Islet of Langerhans (tissue), 1 donor: ENCODE measurements around the gene KCNMB4.
"Not testable (repeated sequence)": the region's sequence is repeated elsewhere in the genome, so short reads cannot be mapped to it uniquely, and the experiment has no call there.

Source experiments
- FAIRE-seq: peaks from one replicate; lab custom pipeline; 2011; peaks lifted over from hg19 to GRCh38; lab: Jason Lieb, UNC

KCNMB4 gene

GRCh38 chr12:70372881-70373280 is 6.8 kb downstream of the KCNMB4 start:
- no peak for FAIRE-seq

GRCh38 chr12:70379846-70380245 is 13.8 kb downstream of the KCNMB4 start:
- FAIRE-seq, result no peak

GRCh38 chr12:70383484-70383883 is 17.4 kb downstream of the KCNMB4 start:
- no peak for FAIRE-seq

- no peak for FAIRE-seq
These were observed 17.8 kb downstream of the KCNMB4 start for GRCh38 chr12:70383886-70384285.

- FAIRE-seq, result no peak
These were observed 20.7 kb downstream of the KCNMB4 start for GRCh38 chr12:70386771-70387170.

- no peak for FAIRE-seq
These were observed 23.6 kb downstream of the KCNMB4 start for GRCh38 chr12:70389678-70390077.

GRCh38 chr12:70392631-70393030 is 26.5 kb downstream of the KCNMB4 start:
- not testable (repeated sequence) for FAIRE-seq

GRCh38 chr12:70393787-70394499 is 27.9 kb downstream of the KCNMB4 start:
- FAIRE-seq, result no peak

GRCh38 chr12:70398002-70398401 is 31.9 kb downstream of the KCNMB4 start:
- no peak for FAIRE-seq

GRCh38 chr12:70398862-70399261 is 32.8 kb downstream of the KCNMB4 start:
- FAIRE-seq, result no peak

- FAIRE-seq, result no peak
These were observed 33.2 kb downstream of the KCNMB4 start for GRCh38 chr12:70399311-70399710.

GRCh38 chr12:70400124-70400523 is 34.0 kb downstream of the KCNMB4 start:
- no peak for FAIRE-seq

- FAIRE-seq, result no peak
These were observed 36.5 kb downstream of the KCNMB4 start for GRCh38 chr12:70402597-70402996.

GRCh38 chr12:70403826-70404225 is 37.7 kb downstream of the KCNMB4 start:
- FAIRE-seq, result no peak

GRCh38 chr12:70408004-70408790 is 42.1 kb downstream of the KCNMB4 start:
- FAIRE-seq, result no peak

- no peak for FAIRE-seq
These were observed 49.9 kb downstream of the KCNMB4 start for GRCh38 chr12:70415987-70416386.

GRCh38 chr12:70417121-70417520 is 51.0 kb downstream of the KCNMB4 start:
- FAIRE-seq, result no peak

- FAIRE-seq, result no peak
These were observed 52.0 kb downstream of the KCNMB4 start for GRCh38 chr12:70418101-70418500.

GRCh38 chr12:70422631-70423030 is 56.5 kb downstream of the KCNMB4 start:
- no peak for FAIRE-seq

GRCh38 chr12:70426620-70427019 is 60.5 kb downstream of the KCNMB4 start:
- no peak for FAIRE-seq

GRCh38 chr12:70427611-70428010 is 61.5 kb downstream of the KCNMB4 start:
- FAIRE-seq, result no peak

GRCh38 chr12:70430400-70430799 is 64.3 kb downstream of the KCNMB4 start:
- no peak for FAIRE-seq

- no peak for FAIRE-seq
These were observed 70.7 kb downstream of the KCNMB4 start for GRCh38 chr12:70436836-70437235.
